ENCODE results near the gene SFXN2. TPM values are rescaled to one million over a fixed set of nuclear protein-coding genes. Genes with fewer than 3 reads are reported as not detected.

SFXN2 gene
- total RNA-seq, 4 donors from 2014 or later, result 1.2 to 4.0 (median 2.9) TPM

DNA sequence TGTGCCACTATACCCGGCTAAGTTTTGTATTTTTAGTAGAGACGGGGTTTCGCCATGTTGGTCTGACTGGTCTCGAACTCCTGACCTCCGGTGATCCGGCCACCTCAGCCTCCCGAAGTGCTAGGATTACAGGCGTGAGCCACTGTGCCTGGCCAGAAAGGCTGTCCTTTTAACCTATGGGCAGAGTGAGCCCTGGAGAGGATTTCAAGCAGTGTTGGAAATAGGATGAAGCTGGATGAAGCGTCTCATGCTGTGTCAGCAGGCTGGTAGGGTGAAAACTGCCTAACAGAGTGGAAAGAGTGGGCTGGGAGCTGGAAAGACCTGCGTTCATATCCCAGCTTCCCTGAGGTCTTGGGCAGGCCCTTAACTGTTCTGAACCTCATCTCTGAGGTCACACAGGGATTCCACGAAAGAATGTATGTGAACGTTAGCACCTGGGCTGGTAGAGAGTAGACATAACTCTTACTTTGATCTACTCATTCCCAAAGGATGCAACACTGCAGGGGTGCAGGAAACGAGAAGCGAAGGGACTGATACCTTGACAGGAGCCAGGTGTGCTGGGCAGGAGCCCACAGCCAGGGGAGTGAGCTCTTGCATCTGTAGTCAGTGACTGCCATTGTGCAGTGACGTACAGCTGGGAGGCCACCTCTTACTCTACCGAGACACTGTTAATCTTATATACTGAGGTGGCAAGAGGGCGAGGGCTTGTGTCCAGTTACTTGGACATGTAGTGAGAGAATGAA is 63.4 kb downstream of the SFXN2 start:
- intact Hi-C loops (cut with DNase I), result loop anchor here (2.0 kb wide), 1 partner anchor 33 kb away; no protein-coding TSS in a partner anchor
- H3K9me3 ChIP-seq, result no peaks in the 10 kb centered on the region
- DNase-seq (ENCODE audit: extremely low spot score), result no peak
- H3K27me3 ChIP-seq, result no peaks in the 10 kb centered on the region
- WGBS, result 51% methylated on average over 17 of the region's 17 CpGs
- peaks cover 93 to 100% (median 100%) of the 10 kb centered on the region in 4 donors for H3K4me1 ChIP-seq
- peak overlapping the region; percentile 42 to 56 (median 52) for H3K4me3 ChIP-seq
- peak overlapping the region; percentile 89 to 94 (median 92) for H3K27ac ChIP-seq (replicated peaks in 1 of 4)
- TF ChIP-seq POLR2AphosphoS5 (IDR thresholded peaks at IDR 0.05) (no peak), EP300 (IDR thresholded peaks at IDR 0.05) (no peak), POLR2A (IDR thresholded peaks at IDR 0.05; ENCODE audit: low read depth) (no peak), CTCF (IDR thresholded peaks at IDR 0.05) (no peak)
- no peaks in the 10 kb centered on the region for H3K36me3 ChIP-seq

DNA sequence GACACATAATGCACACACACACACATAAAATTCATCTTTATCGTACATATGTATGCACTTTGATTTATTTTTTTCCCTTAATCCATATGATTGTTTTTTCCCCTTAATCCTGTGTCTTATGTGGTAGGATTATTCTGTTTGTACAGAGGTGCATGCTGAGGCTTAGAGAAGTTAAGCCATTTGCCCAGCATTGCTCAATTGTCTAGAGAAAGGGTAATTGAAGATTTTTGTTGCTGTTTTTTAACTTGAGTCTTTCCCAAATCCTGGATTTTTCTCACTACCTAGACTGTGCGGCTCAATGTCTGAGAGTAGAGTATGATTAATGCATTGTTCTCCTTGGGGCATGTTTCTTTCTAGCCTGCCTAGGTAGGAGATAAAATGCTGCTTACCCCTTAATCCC is 64.3 kb downstream of the SFXN2 start:
- Histone ChIP-seq H3K4me1 (peaks cover 91 to 100% (median 100%) of the 10 kb centered on the region in 4 donors), H3K27ac (replicated peaks in 1 of 4) (peak overlapping the region; percentile 89 to 94 (median 92)), H3K9me3 (no peaks in the 10 kb centered on the region), H3K36me3 (no peaks in the 10 kb centered on the region), H3K4me3 (no peak overlapping the region), H3K27me3 (no peaks in the 10 kb centered on the region)
- 90% methylated on average over 2 of the region's 2 CpGs for WGBS
- no peak for DNase-seq (ENCODE audit: extremely low spot score)
- intact Hi-C loops (cut with DNase I), result loop anchor here (2.0 kb wide), 1 partner anchor 34 kb away; no protein-coding TSS in a partner anchor
- no peak for TF ChIP-seq CTCF (IDR thresholded peaks at IDR 0.05)
- TF ChIP-seq POLR2AphosphoS5 (IDR thresholded peaks at IDR 0.05), result no peak
- TF ChIP-seq POLR2A (IDR thresholded peaks at IDR 0.05; ENCODE audit: low read depth), result no peak
- TF ChIP-seq EP300 (IDR thresholded peaks at IDR 0.05), result no peak

DNA sequence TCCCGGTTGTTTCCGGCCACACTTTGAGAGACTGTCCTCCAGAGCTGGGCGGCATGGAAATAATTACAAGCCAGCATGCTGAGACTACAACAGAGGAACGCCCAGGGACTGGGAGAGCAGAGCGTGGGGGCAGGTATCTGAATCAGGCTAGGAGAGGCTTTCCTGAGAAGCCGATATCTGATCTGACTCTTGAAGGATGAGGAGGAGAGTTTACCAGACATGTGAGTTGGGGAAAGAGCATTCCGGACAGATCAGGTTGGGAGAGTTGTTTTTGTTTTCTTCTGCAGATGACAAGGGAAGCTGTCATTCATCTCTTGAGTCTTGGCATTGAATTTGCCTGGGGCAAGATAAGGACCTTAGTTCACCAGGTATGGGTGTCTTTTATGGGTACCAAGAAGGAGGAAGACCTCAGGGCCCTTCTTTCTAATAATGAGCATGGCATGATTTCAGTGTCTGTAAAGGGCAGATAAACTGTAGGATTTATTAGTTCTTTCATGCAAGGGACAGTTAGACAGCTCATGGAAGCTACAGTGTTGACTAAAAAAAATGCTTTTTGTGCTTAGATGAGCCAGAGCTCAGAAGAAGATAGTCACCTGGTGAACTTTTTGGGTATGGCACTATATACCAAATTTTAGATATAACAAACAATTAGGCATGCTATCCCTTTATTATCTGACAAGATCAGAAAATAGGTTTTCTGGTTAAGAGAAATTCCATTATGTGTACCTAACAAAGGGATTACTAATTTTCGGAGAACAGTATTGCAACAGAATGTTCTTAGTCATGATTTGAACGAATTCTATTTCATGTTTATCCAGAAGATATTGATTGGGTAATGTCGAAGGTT is 65.5 kb downstream of the SFXN2 start:
- H3K4me3 ChIP-seq, result no peak overlapping the region
- peaks cover 91 to 100% (median 99%) of the 10 kb centered on the region in 4 donors for H3K4me1 ChIP-seq
- H3K27me3 ChIP-seq, result no peaks in the 10 kb centered on the region
- no peak for DNase-seq (ENCODE audit: extremely low spot score)
- intact Hi-C loops (cut with DNase I), result loop anchor here (2.0 kb wide), 1 partner anchor 35 kb away; no protein-coding TSS in a partner anchor
- H3K9me3 ChIP-seq, result no peaks in the 10 kb centered on the region
- WGBS, result 71% methylated on average over 9 of the region's 10 CpGs
- TF ChIP-seq CTCF (IDR thresholded peaks at IDR 0.05) (no peak), POLR2AphosphoS5 (IDR thresholded peaks at IDR 0.05) (no peak), POLR2A (IDR thresholded peaks at IDR 0.05; ENCODE audit: low read depth) (no peak), EP300 (IDR thresholded peaks at IDR 0.05) (no peak)
- peak overlapping the region; percentile 89 to 94 (median 92) for H3K27ac ChIP-seq (replicated peaks in 1 of 4)
- H3K36me3 ChIP-seq, result no peaks in the 10 kb centered on the region

DNA sequence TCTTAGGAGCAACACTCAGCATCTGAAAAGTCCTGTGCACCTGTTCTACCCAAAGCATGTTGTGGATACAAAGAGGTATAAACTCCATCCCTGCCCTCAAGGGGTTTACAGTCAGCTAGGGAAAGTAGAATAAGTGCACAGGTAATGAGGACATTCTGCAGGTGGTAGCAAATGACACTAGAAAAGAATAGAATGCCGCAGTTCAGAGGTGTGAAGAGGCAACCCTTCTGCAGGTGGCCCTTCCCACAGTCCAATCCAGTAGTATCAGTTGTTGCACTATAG is 66.0 kb downstream of the SFXN2 start:
- intact Hi-C loops (cut with DNase I), result no loop called here
- Histone ChIP-seq H3K4me1 (peaks cover 91 to 100% (median 99%) of the 10 kb centered on the region in 4 donors), H3K9me3 (no peaks in the 10 kb centered on the region), H3K36me3 (no peaks in the 10 kb centered on the region), H3K27me3 (no peaks in the 10 kb centered on the region), H3K27ac (replicated peaks in 1 of 4) (peak overlapping the region; percentile 89 to 94 (median 92)), H3K4me3 (no peak overlapping the region)
- TF ChIP-seq POLR2AphosphoS5 (IDR thresholded peaks at IDR 0.05), result no peak
- no peak for TF ChIP-seq CTCF (IDR thresholded peaks at IDR 0.05)
- TF ChIP-seq POLR2A (IDR thresholded peaks at IDR 0.05; ENCODE audit: low read depth), result no peak
- TF ChIP-seq EP300 (IDR thresholded peaks at IDR 0.05), result no peak
- no peak for DNase-seq (ENCODE audit: extremely low spot score)
- 100% methylated on average over 1 of the region's 1 CpG for WGBS
